Middle frontal gyrus (tissue), 1 donor: ENCODE measurements around the gene MPC2.

Experiments used
- DNase-seq: peaks from one replicate; pipeline ENCODE4 v3.0.0-alpha.2; 2015; ENCODE audit warnings: low spot score; ENCODE audit errors: extremely low spot score

The MPC2 gene

GRCh38 chr1:167936930-167937708 lies at the start of gene MPC2:
Gene MPC2 (minus strand): TSS chr1:167937072. CDS start chr1:167935841, 1,231 bp downstream.
- DNase-seq, result no peak

- DNase-seq, result no peak
These were observed 48.1 kb upstream of the MPC2 start for GRCh38 chr1:167984886-167985489.

- DNase-seq, result no peak
These were observed 47.0 kb upstream of the MPC2 start for GRCh38 chr1:167983797-167984420.

GRCh38 chr1:167981933-167982332 lies 45.1 kb upstream of the MPC2 start:
- DNase-seq, result no peak

GRCh38 chr1:167977245-167977644 lies 40.4 kb upstream of the MPC2 start:
- DNase-seq, result no peak

- DNase-seq, result no peak
These were observed 37.8 kb upstream of the MPC2 start for GRCh38 chr1:167974698-167975097.

GRCh38 chr1:167973832-167974231 lies 37.0 kb upstream of the MPC2 start:
- DNase-seq, result no peak

GRCh38 chr1:167968569-167968968 lies 31.7 kb upstream of the MPC2 start:
- DNase-seq, result no peak

GRCh38 chr1:167966050-167966449 lies 29.2 kb upstream of the MPC2 start:
- DNase-seq, result no peak

- DNase-seq, result no peak
These were observed 27.8 kb upstream of the MPC2 start for GRCh38 chr1:167964646-167965045.

GRCh38 chr1:167957710-167958109 lies 20.8 kb upstream of the MPC2 start:
- no peak for DNase-seq

- no peak for DNase-seq
These were observed 19.0 kb upstream of the MPC2 start for GRCh38 chr1:167955915-167956314.

GRCh38 chr1:167950569-167950968 lies 13.7 kb upstream of the MPC2 start:
- DNase-seq, result no peak

- no peak for DNase-seq
These were observed 12.9 kb upstream of the MPC2 start for GRCh38 chr1:167949785-167950184.

GRCh38 chr1:167947733-167948132 lies 10.9 kb upstream of the MPC2 start:
- no peak for DNase-seq

GRCh38 chr1:167943541-167943940 lies 6.7 kb upstream of the MPC2 start:
- DNase-seq, result no peak

GRCh38 chr1:167940264-167940663 lies 3.4 kb upstream of the MPC2 start:
- DNase-seq, result no peak

- DNase-seq, result no peak
These were observed 1.3 kb upstream of the MPC2 start for GRCh38 chr1:167938080-167938636.

GRCh38 chr1:167937709-167938010 lies 788 bp upstream of the MPC2 start:
- DNase-seq, result no peak

GRCh38 chr1:167936068-167936929 lies 573 bp downstream of the MPC2 start, which contains the start of gene DCAF6:
Gene DCAF6 (plus strand): TSS chr1:167936683. CDS start chr1:167936912, 229 bp downstream.
- DNase-seq, result peak; percentile 95
